Tibial nerve (tissue), 4 donors: ENCODE results near the gene PCBP3. TPM values are rescaled to one million over a fixed set of nuclear protein-coding genes. Genes with fewer than 3 reads are reported as not detected.

ENCODE experiments used
- DNase-seq, 2 donors: peaks; one replicate each; pipeline ENCODE4 v3.0.0-alpha.2; 2019; ENCODE audit warnings: low spot score in 2 of 2
- H3K27ac ChIP-seq, 4 donors: fragments of 200-600 bp; sonication (generic) in 3 of 4; one replicate each; pipeline ENCODE4 v1.5.1; 2017 to 2019; ENCODE audit warnings: mild to moderate bottlenecking in 1 of 4
- H3K27me3 ChIP-seq, 2 donors: fragments of 200-600 bp; sonication (generic) in 1 of 2; one replicate each; pipeline versions ENCODE4 v1.5.1 to v1.6.0; 2017 to 2019
- H3K36me3 ChIP-seq, 3 donors: fragments of 200-600 bp; sonication (generic); one replicate each; pipeline ENCODE4 v1.5.1; 2018 to 2019
- H3K4me1 ChIP-seq, 4 donors: fragments of 200-600 bp; sonication (generic) in 3 of 4; one replicate each; pipeline ENCODE4 v1.5.1; 2017 to 2019
- H3K4me3 ChIP-seq, 4 donors: fragments of 200-600 bp; sonication (generic) in 3 of 4; one replicate each; pipeline ENCODE4 v1.5.1; 2017 to 2019; ENCODE audit warnings: mild to moderate bottlenecking in 1 of 4, moderate library complexity in 1 of 4
- H3K9me3 ChIP-seq, 4 donors: fragments of 200-600 bp; sonication (generic) in 3 of 4; one replicate each; pipeline ENCODE4 v1.5.1; 2017 to 2019
- CTCF ChIP-seq, 5 experiments: fragments of 200-600 bp in 3 of 5; fragments of 450-650 bp in 2 of 5; sonication (generic) in 3 of 5; IDR thresholded peaks; one replicate each; pipeline ENCODE4 v1.5.1; 2016 to 2019; ENCODE audit warnings: antibody characterized with exemption in 5 of 5, mild to moderate bottlenecking in 3 of 5, moderate library complexity in 2 of 5
- EP300 ChIP-seq, 2 donors: sonication (generic); formaldehyde crosslinking; IDR thresholded peaks; one replicate each; pipeline ENCODE4 v1.6.1; 2017; ENCODE audit warnings: antibody characterized with exemption in 2 of 2, mild to moderate bottlenecking in 1 of 2
- POLR2A ChIP-seq, 2 donors: fragments of 450-650 bp; IDR thresholded peaks; one replicate each; pipeline ENCODE4 v1.6.1; 2017; ENCODE audit warnings: antibody characterized with exemption in 2 of 2, mild to moderate bottlenecking in 2 of 2, moderate library complexity in 2 of 2
- WGBS, 2 donors: methylation state at CpG; one replicate each; pipeline ENCODE4 v1.1.5; 2018; 5-methylcytosine and 5-hydroxymethylcytosine counted together
- total RNA-seq, 4 donors: library from RNA; depleted of rRNA; stranded (reverse); fragments of >200 nt; gene quantifications; one replicate each; pipeline ENCODE4 v1.1.0, GENCODE V29; 2016

Gene PCBP3
- total RNA-seq, 4 donors from 2014 or later = 4.2 to 13.4 (median 9.6) TPM

DNA sequence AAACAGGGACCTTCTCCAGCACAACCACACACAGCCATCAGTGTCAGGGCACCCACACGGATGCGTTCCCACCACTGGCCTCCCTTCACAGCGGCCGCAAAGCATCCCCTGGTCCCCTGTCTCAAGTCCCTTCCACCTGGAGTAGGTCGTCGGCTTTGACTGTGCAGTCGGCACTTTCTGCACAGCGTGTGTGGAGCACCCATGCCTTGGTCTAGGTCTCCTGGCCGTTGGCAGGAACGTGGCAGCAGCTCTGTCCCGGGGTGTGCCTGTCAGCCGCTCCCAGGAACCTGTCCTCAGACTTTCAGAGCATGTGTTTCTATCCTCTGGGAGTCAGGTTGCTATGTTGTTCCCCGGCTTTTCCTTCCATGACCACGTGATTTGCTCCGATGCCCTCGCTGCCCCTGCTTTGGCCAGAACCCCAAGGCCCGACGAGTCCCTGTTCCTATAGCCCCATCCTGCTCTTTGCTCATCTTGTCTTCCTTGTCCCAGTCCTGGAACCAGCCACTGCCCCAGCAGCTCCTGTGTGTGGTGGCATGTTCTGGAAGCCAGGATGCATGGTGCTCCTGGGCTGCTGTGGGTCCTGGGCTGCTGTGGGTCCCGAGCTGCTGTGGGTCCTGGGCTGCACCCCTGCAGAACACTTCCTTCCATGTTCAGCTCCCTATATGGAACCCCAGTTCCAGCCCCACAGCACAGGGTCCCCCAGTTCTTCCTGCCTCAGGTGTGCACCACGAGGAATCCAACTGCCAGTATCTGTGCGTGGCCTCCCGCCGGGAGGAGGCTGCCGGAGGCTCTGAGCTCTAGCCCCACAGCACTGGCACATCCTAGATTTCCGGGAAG, 253.9 kb downstream of the PCBP3 start:
- WGBS, 2 donors = 90 to 91% methylated on average over 24 to 25 of the region's 25 CpGs
- peaks cover 0 to 8% (median 0%) of the 10 kb centered on the region in 3 donors for H3K36me3 ChIP-seq
- no peaks in the 10 kb centered on the region for H3K9me3 ChIP-seq
- no peak overlapping the region for H3K4me3 ChIP-seq
- no peak overlapping the region for H3K27ac ChIP-seq
- peaks cover 0 to 20% (median 13%) of the 10 kb centered on the region in 4 donors for H3K4me1 ChIP-seq
- no peak for TF ChIP-seq EP300 (IDR thresholded peaks at IDR 0.05)
- TF ChIP-seq CTCF (IDR thresholded peaks at IDR 0.05) = no peak
- no peak for TF ChIP-seq POLR2A (IDR thresholded peaks at IDR 0.05)
- DNase-seq = no peak
- H3K27me3 ChIP-seq = no peaks in the 10 kb centered on the region

DNA sequence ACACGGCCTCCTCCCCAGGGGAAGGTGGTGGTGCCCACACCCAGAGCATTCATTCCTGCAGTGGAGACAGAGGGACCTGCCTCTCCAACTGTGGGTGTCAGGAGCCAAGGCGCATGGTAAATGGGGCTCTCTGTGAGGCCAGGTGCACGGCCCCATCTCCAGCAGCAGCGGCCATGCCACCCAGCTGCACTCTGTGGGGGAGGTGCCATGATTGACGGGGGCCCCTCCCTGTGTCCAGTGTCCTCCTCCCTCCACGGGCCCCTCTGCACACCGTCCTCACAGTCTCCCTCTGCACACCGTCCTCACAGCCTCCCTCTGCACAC, 254.5 kb downstream of the PCBP3 start:
- Histone ChIP-seq H3K4me3 (no peak overlapping the region), H3K27ac (no peak overlapping the region), H3K4me1 (peaks cover 0 to 17% (median 13%) of the 10 kb centered on the region in 4 donors), H3K27me3 (no peaks in the 10 kb centered on the region), H3K9me3 (no peaks in the 10 kb centered on the region), H3K36me3 (peaks cover 0 to 12% (median 0%) of the 10 kb centered on the region in 3 donors)
- TF ChIP-seq CTCF (IDR thresholded peaks at IDR 0.05) (no peak), POLR2A (IDR thresholded peaks at IDR 0.05) (no peak), EP300 (IDR thresholded peaks at IDR 0.05) (no peak)
- DNase-seq = no peak
- 86 to 90% methylated on average over 6 to 8 of the region's 8 CpGs for WGBS, 2 donors

- H3K4me3 ChIP-seq = no peak overlapping the region
- H3K4me1 ChIP-seq = peaks cover 0 to 12% (median 8%) of the 10 kb centered on the region in 4 donors
- 80 to 86% methylated on average over 24 of the region's 24 CpGs for WGBS, 2 donors
- no peak overlapping the region for H3K27ac ChIP-seq
- H3K9me3 ChIP-seq = no peaks in the 10 kb centered on the region
- peaks cover 0 to 12% (median 0%) of the 10 kb centered on the region in 3 donors for H3K36me3 ChIP-seq
- DNase-seq = no peak
- TF ChIP-seq EP300 (IDR thresholded peaks at IDR 0.05) (no peak), POLR2A (IDR thresholded peaks at IDR 0.05) (no peak), CTCF (IDR thresholded peaks at IDR 0.05) (no peak)
- no peaks in the 10 kb centered on the region for H3K27me3 ChIP-seq
Observed at GRCh38 chr21:45898781-45899180, 255.3 kb downstream of the PCBP3 start.

- H3K36me3 ChIP-seq = peaks cover 0 to 12% (median 0%) of the 10 kb centered on the region in 3 donors
- H3K4me3 ChIP-seq = no peak overlapping the region
- 74 to 75% methylated on average over 16 to 17 of the region's 17 CpGs for WGBS, 2 donors
- no peak for DNase-seq
- no peak for TF ChIP-seq EP300 (IDR thresholded peaks at IDR 0.05)
- no peak for TF ChIP-seq POLR2A (IDR thresholded peaks at IDR 0.05)
- no peak for TF ChIP-seq CTCF (IDR thresholded peaks at IDR 0.05)
- no peaks in the 10 kb centered on the region for H3K27me3 ChIP-seq
- no peaks in the 10 kb centered on the region for H3K9me3 ChIP-seq
- no peak overlapping the region for H3K27ac ChIP-seq
- peaks cover 0 to 5% (median under 1%) of the 10 kb centered on the region in 4 donors for H3K4me1 ChIP-seq
Observed at GRCh38 chr21:45899317-45900033, 255.9 kb downstream of the PCBP3 start.
